Measurements from ENCODE around the gene KLK13.

- TF ChIP-seq CTCF (IDR thresholded peaks at IDR 0.05; ENCODE audit: poor library complexity) (no peak), EZH2 (IDR thresholded peaks at IDR 0.05; ENCODE audit: borderline replicate concordance) (no peak)
Observed at GRCh38 chr19:51060336-51060735, 4.6 kb downstream of the KLK13 start.

All from hepatocyte (in vitro differentiated cells).